ENCODE measurements around the gene ASPSCR1.

- TF ChIP-seq POLR2A (IDR thresholded peaks at IDR 0.05; ENCODE audit: low read length) (no peak), GATA1 (IDR thresholded peaks at IDR 0.05; ENCODE audit: low read depth, low read length) (no peak)
These were observed 82.0 kb downstream of the ASPSCR1 start for GRCh38 chr17:82059272-82060000.

Data from erythroblast (primary cell).